Fibroblast of lung (primary cell): ENCODE measurements around the gene CDKN2B-AS1. TPM values are rescaled to one million over a fixed set of nuclear protein-coding genes. Genes with fewer than 3 reads are reported as not detected.

ENCODE experiments used
- DNase-seq, 2 donors: peaks; one replicate each; pipeline versions ENCODE4 v3.0.0 to v3.0.0-alpha.2; 2010; ENCODE audit warnings: low read depth in 2 of 2
- H2AFZ ChIP-seq: 2 replicates; pipeline ENCODE4 v1.5.1; 2012; ENCODE audit warnings: low read length, control low read depth, inconsistent platforms
- H3K27ac ChIP-seq: 2 replicates; pipeline ENCODE4 v1.5.1; 2011; ENCODE audit warnings: low read length, control low read depth; ENCODE audit not compliant: insufficient read depth
- H3K27me3 ChIP-seq: 2 replicates; pipeline ENCODE4 v1.5.1; 2011; ENCODE audit warnings: mild to moderate bottlenecking, low read length; ENCODE audit not compliant: control insufficient read depth, insufficient read depth
- H3K36me3 ChIP-seq: 2 replicates; pipeline ENCODE4 v1.5.1; 2011; ENCODE audit warnings: low read length; ENCODE audit not compliant: control insufficient read depth, insufficient read depth
- H3K4me1 ChIP-seq: 2 replicates; pipeline ENCODE4 v1.5.1; 2011; ENCODE audit warnings: low read length; ENCODE audit not compliant: control insufficient read depth, insufficient read depth; ENCODE audit errors: extremely low read depth
- H3K4me2 ChIP-seq: 2 replicates; pipeline ENCODE4 v1.5.1; 2011; ENCODE audit warnings: low read length, control low read depth; ENCODE audit not compliant: insufficient read depth; ENCODE audit errors: extremely low read depth
- H3K4me3 ChIP-seq, 4 experiments: fragments of 200-600 bp in 1 of 4; sonication (generic) in 1 of 4; replicated peaks in 1 of 4; 2 replicates each; pipeline ENCODE4 v1.5.1; 2011 to 2016; ENCODE audit warnings: low read length in 4 of 4, low read depth in 3 of 4, mild to moderate bottlenecking in 3 of 4, control low read depth in 2 of 4, inconsistent platforms in 1 of 4, mixed read lengths in 1 of 4; ENCODE audit not compliant: insufficient read depth in 1 of 4; ENCODE audit errors: control extremely low read depth in 1 of 4
- H3K79me2 ChIP-seq: 2 replicates; pipeline ENCODE4 v1.5.1; 2012; ENCODE audit warnings: mild to moderate bottlenecking, low read length, inconsistent platforms; ENCODE audit not compliant: control insufficient read depth, insufficient read depth
- H3K9ac ChIP-seq: 2 replicates; pipeline ENCODE4 v1.5.1; 2011; ENCODE audit warnings: mild to moderate bottlenecking, low read length, control low read depth; ENCODE audit not compliant: insufficient read depth
- H3K9me3 ChIP-seq: 2 replicates; pipeline ENCODE4 v1.5.1; 2012; ENCODE audit warnings: low read depth, low read length; ENCODE audit not compliant: control insufficient read depth, insufficient read depth
- H4K20me1 ChIP-seq: 2 replicates; pipeline ENCODE4 v1.5.1; 2011; ENCODE audit warnings: low read length; ENCODE audit not compliant: control insufficient read depth, insufficient read depth; ENCODE audit errors: extremely low read depth
- EZH2 ChIP-seq: IDR thresholded peaks from 2 replicates; pipeline ENCODE4 v1.5.1; 2012; ENCODE audit warnings: low read length, control low read depth, mild to moderate bottlenecking; ENCODE audit errors: missing control alignments
- polyA plus RNA-seq, 2 donors: library from polyadenylated mRNA; depleted of rRNA in 1 of 2; stranded (reverse) in 1 of 2; unstranded in 1 of 2; fragments of >200 nt; gene quantifications; 2 replicates each; pipeline ENCODE4 v1.2.1, GENCODE V29; 2011 to 2012; ENCODE audit warnings: missing spikeins in 1 of 2
- total RNA-seq: library from RNA; depleted of rRNA; stranded (reverse); fragments of >200 nt; gene quantifications from 2 replicates; pipeline ENCODE4 v1.2.1, GENCODE V29; 2014
- TF ChIP-seq, protein P1 (sequence below), 2 donors: IDR thresholded peaks in 1 of 2; conservative IDR thresholded peaks in 1 of 2; 1 replicate in 1 of 2; 2 replicates in 1 of 2; pipeline ENCODE4 v1.5.1; 2011 to 2012; ENCODE audit warnings: low read length in 2 of 2, control low read depth in 1 of 2, inconsistent platforms in 1 of 2, low read depth in 1 of 2, mild to moderate bottlenecking in 1 of 2

CDKN2B-AS1 gene
- total and polyA plus RNA-seq, 2 donors (not counting 1 experiment from before 2014, with no cell fraction given): 1.1 to 7.6 TPM

DNA sequence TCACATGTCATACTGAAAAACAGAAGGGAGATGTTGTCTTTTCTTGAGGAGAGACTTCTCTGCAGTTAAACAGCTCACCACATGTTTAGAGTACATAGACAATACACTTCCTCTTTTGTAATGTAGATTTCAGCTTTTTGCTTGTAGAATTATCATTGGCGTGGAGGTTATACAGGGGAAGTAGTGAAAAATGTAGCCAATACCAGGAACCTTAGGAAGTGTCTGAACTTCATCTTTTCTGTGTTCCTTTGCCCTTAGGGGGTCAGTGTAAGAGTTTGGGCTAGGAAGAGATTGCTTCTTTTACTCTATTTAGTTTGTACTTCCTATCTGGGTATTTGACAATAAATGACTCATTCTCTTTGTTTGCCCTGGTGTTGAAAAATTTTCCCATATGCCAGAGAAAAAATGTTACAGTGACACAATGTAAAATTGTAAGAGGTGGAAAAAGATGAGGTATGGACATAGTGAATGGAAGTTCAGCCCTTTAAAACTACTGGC lies 35.6 kb downstream of the CDKN2B-AS1 start:
- TF ChIP-seq EZH2: no peak
- TF ChIP-seq, protein P1, sequence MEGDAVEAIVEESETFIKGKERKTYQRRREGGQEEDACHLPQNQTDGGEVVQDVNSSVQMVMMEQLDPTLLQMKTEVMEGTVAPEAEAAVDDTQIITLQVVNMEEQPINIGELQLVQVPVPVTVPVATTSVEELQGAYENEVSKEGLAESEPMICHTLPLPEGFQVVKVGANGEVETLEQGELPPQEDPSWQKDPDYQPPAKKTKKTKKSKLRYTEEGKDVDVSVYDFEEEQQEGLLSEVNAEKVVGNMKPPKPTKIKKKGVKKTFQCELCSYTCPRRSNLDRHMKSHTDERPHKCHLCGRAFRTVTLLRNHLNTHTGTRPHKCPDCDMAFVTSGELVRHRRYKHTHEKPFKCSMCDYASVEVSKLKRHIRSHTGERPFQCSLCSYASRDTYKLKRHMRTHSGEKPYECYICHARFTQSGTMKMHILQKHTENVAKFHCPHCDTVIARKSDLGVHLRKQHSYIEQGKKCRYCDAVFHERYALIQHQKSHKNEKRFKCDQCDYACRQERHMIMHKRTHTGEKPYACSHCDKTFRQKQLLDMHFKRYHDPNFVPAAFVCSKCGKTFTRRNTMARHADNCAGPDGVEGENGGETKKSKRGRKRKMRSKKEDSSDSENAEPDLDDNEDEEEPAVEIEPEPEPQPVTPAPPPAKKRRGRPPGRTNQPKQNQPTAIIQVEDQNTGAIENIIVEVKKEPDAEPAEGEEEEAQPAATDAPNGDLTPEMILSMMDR (conservative IDR thresholded peaks at IDR 0.05 in 1 of 2, IDR thresholded peaks at IDR 0.05 in 1 of 2; ENCODE audit: low read depth in 1 of 2, low read length in 2 of 2): no peak
- peak; percentile 72 to 77 for DNase-seq
- no peak overlapping the region for H3K4me3 ChIP-seq

DNA sequence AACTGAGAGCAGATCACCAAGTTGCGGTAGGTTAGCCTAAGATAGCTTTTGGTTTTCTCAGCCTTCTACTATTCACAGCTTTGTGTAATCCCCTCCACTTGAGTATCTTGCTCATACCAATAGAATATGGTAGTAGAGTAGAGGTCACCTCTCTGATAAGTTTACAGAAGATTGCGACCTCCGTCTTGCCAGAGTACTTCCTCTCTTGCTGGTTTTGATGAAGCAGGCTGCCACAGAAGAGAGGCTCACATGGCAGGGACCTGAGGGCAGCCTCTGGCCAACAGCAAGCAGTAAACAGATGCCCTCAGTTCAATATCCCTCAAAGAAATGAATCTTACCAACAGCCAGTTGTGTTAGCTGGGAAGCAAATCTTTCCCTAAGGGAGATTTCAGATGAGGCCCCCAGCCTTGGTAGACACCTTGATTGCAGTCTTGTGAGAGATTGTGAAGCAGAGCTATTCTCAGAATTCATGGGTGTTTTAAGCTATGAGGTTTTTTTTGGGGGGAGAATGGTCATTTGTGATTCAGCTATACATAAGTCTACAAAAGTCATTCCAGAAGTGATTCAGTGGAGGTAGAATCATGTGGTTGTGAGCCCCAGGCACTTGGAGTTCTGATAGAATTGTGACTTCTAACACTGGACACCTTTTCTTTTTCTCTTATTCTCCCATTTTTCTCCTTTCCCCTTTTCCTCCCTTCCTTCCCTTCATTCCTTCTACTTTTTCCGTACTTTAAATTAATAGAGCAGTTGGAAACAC lies 37.2 kb downstream of the CDKN2B-AS1 start:
- no peak for DNase-seq
- TF ChIP-seq EZH2: no peak
- TF ChIP-seq, protein P1 (conservative IDR thresholded peaks at IDR 0.05 in 1 of 2, IDR thresholded peaks at IDR 0.05 in 1 of 2; ENCODE audit: low read depth in 1 of 2, low read length in 2 of 2): no peak
- Histone ChIP-seq H3K9me3 (no peaks in the 10 kb centered on the region), H3K36me3 (no peaks in the 10 kb centered on the region), H4K20me1 (no peaks in the 10 kb centered on the region), H3K9ac (no peak overlapping the region), H3K79me2 (no peaks in the 10 kb centered on the region), H3K4me1 (peaks cover 1% of the 10 kb centered on the region), H3K27ac (no peak overlapping the region), H3K4me3 (no peak overlapping the region), H3K4me2 (no peak overlapping the region), H3K27me3 (no peaks in the 10 kb centered on the region), H2AFZ (no peak overlapping the region)

More for the DNA sequence above, 35.6 kb downstream of the CDKN2B-AS1 start:
- no peaks in the 10 kb centered on the region for H3K27me3 ChIP-seq
- no peaks in the 10 kb centered on the region for H3K36me3 ChIP-seq
- no peaks in the 10 kb centered on the region for H3K9me3 ChIP-seq
- no peak overlapping the region for H3K27ac ChIP-seq
- no peak overlapping the region for H3K9ac ChIP-seq
- H3K79me2 ChIP-seq: no peaks in the 10 kb centered on the region
- no peak overlapping the region for H2AFZ ChIP-seq
- no peaks in the 10 kb centered on the region for H3K4me1 ChIP-seq
- H4K20me1 ChIP-seq: no peaks in the 10 kb centered on the region
- H3K4me2 ChIP-seq: no peak overlapping the region

DNA sequence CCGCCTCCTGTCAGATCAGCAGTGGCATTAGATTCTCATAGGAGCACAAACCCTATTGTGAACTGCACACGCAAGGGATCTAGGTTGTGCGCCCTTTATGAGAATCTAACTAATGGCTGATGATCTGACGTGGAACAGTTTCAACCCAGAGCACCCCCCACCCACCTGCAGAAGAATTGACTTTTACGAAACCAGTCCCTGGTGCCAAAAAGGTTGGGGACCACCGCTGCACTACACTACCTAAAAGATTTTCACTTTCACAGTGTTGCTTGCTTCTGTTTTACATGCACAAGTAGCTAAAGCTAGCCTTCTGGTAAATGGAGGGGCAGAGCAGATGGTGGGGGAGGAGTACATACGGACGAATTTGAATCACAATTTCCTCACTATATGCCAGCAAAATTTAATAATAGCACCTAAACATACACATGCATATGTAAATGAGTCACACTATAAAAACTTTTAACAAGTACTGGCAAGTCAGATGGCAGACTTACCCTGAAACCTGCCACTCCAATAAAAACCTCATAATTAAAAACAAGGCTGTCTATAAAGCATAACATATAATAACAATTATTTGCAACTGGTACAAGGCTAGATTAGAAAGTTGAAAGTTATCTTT lies 38.5 kb downstream of the CDKN2B-AS1 start:
- Histone ChIP-seq H2AFZ (no peak overlapping the region), H3K4me2 (no peak overlapping the region), H3K27ac (no peak overlapping the region), H3K27me3 (no peaks in the 10 kb centered on the region), H3K4me3 (no peak overlapping the region), H3K79me2 (no peaks in the 10 kb centered on the region), H3K9ac (no peak overlapping the region), H3K9me3 (no peaks in the 10 kb centered on the region), H3K4me1 (peaks cover 6% of the 10 kb centered on the region), H4K20me1 (no peaks in the 10 kb centered on the region), H3K36me3 (no peaks in the 10 kb centered on the region)
- no peak for TF ChIP-seq EZH2
- TF ChIP-seq, protein P1 (conservative IDR thresholded peaks at IDR 0.05 in 1 of 2, IDR thresholded peaks at IDR 0.05 in 1 of 2; ENCODE audit: low read depth in 1 of 2, low read length in 2 of 2): no peak
- no peak for DNase-seq
